GM19240 (cell line): ENCODE results near the gene AVL9.
"Not testable (repeated sequence)": the region's sequence is repeated elsewhere in the genome, so short reads cannot be mapped to it uniquely, and the experiment has no call there.

Experiments
- DNase-seq: peaks from one replicate; pipeline ENCODE4 v3.0.0; 2011; ENCODE audit warnings: low spot score; ENCODE audit not compliant: insufficient read length

Gene AVL9

DNA sequence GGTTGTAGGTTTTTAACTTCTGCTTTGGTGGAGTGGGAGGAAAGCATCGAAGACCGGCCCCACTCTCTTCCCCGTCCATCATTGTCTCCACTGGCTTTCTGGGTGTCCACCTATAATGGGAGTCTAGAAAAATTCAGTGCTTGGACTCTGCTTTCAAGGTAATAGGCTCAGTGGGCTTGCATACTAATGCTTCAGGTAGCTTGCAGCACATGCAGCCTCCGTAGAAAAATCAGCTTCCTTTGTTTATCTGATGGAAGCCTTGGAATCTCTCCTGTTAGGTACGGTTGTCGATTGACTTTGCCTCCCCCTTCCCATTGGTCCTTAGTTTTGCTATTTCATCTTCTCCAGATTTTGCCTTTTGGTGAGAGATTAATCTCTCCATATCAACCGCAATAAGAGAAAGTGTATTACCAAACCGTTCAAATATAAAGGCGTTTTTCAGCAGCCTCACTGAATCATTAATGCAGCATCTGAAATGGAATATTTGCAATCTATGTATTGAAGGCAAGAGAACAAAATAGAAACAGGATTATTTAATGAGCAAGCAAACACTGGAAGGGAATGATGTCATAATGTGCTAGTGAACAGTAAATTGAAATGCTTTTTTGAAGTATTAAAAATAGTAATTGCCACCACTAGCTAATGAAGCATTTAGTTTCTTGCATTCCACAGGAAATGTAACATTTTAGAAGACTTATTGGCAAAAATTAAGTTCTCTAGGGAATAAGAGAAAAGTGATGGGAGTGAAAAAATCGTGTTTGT is 944 bp downstream of the AVL9 start:
- no peak for DNase-seq

DNA sequence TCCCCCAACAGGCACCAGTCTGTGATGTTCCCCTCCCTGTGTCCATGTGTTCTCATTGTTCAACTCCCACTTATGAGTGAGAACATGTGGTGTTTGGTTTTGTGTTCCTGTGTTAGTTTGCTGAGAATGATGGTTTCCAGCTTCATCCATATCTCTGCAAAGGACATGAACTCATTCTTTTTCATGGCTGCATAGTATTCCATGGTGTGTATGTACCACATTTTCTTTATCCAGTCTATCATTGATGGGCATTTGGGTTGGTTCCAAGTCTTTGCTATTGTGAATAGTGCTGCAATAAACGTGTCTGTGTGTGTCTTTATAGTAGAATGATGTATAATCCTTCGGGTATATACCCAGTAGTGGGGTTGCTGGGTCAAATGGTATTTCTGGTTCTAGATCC is 4.5 kb downstream of the AVL9 start:
- not testable (repeated sequence) for DNase-seq

DNA sequence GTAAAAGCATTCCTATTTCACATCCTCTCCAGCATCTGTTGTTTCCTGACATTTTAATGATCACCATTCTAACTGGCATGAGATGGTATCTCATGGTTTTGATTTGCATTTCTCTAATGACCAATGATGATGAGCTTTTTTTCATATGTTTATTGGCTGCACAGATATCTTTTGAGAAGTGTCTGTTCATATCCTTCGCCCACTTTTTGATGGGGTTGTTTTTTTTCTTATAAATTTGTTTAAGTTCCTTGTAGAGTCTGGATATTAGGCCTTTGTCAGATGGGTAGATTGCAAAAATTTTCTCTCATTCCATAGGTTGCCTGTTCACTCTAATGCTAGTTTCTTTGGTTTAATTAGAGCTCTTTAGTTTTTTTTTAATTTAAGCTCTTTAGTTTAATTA is 4.9 kb downstream of the AVL9 start:
- DNase-seq = not testable (repeated sequence)

DNA sequence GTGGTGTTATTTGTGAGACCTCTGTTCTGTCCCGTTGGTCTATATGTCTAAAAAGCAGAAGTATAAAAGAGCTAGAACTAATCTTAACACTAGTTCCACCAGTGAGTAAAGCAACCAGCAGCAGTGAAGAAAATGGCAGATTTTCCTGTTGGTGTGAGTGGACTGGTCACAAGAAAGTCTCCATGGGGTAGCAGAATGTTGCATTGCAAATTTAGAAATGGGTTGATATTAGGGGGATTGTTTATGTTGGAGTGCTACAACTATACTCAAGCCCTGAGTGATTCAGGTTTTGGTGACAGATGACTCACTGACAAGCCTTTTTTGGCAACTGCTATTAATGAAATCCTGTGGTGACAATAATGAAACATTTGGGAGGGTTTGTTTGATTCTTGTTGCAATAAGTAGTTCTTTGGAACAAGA is 5.6 kb downstream of the AVL9 start:
- no peak for DNase-seq

DNA sequence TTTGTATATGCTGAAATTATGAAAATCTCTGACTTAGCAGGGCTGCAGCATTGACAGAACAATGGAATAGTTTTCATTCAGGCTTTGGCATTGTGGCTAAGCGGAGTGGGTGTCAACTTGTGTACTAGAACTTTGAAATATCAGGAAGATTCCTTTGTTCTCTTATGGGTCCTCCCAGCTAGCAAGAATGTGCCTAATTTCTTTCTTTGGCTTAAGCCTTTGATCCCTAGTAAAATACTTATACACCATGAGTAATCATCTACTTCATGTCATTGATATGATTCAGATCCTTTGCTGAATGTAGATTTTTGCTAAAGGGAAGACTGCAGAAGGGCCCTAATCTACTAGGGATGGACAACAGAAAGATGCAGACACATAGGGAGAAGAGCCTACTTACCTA is 6.2 kb downstream of the AVL9 start:
- DNase-seq = no peak

DNA sequence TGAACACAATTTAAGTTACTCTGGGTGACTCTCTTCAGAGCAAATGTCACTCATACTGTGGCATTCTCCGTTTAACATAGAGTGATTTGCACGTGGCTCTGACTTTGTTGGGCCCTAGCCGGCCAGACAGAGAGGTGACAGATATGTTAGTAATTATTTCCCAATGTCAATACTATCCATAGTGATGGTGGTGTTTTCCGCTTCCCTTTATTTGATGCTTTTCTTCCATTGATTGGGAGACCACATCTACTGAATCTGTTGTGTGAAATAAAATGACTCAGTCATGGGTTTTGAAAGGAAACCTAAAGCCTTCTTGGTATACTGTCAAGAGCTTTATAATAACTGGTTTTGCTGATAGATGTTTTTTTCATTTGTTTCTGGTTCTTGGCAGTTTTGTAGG is 7.4 kb downstream of the AVL9 start:
- no peak for DNase-seq

DNA sequence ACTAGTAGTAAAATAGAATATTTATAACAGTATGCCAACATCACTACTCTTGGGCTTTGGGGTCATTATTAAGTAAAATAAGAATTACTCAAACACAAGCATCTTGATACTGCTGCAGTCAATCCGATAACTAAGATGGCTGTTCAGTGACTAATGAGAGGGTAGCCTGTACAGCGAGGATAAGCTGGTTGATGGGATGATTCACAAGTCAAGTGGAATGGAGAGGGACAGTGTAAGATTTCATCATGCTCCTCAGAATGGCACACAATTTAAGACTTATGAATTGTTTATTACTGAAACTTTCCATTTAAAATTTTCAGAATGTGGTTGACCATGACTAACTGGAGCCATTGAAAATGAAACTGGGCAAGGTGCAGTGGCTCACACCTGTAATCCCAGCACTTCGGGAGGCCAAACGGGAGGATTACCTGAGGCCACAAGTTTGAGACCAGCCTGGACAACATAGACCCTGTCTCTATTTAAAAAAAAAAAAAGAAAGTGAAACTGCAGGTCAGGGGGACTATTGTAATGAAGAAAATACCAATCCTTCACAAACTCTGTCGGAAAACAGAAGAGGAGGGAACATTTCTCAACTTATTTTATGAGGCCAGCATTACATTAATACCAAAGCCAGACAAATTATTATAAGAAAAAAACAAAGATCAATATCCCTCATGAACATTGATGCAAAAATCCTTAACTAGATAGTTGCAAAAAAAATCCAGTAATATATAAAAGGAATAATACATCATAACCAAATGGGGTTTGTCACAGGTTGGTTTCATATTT is 11.2 kb downstream of the AVL9 start:
- DNase-seq = no peak

DNA sequence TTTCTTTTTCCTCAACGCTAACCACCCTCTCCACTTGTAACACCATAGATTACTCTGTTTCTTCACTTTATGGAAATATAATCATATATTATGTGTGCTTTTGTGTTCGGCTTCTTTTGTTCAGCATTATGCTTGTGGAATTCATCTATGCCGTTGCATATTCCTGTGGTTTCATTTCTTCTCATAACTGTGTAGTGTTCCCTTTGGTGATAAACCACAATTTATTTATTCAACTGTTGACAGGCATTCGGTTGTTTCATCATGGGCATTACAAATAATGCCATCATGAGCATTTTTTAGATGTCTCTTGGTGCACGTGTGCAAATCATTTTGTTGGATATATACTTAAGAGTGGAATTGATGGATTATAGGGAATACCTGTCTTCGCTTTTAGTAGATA is 12.1 kb downstream of the AVL9 start:
- DNase-seq = no peak

DNA sequence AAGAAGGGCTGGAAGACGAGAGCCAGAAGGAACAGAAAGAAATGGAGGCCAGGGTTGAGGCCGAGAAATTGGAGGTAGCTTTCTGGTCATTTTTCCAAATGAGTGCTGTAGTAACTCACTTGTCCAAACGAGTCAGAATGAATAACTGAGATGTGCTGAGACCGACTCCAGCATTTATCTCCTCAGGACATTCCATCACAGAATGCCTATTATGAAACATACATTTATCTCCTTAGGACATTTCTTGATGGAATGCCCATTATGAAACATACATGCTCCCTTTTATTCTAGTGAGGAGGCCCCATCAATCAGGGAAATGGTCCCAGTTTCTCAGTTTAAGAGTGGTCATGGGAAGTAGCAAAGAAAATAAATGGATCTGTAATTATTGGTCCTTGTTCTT is 16.5 kb downstream of the AVL9 start:
- DNase-seq = no peak

DNA sequence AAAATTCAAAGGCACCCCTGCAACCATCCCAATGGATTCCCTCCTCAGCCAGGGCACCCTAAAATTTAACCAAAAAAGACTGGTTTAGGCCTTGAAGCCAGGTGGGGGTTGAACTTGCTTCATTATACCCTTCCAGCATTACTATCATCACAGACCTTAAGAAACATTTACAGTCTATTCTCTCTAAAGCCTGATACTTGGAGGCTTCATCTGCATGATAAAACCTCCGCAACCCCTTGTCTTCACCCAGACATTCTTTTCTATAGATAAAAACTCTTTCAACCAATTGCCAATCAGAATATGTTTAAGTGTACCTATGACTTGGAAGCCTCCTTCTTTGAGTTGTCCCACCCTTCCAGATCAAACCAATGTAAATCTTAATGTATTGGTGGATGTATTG is 17.9 kb downstream of the AVL9 start:
- DNase-seq = no peak

DNA sequence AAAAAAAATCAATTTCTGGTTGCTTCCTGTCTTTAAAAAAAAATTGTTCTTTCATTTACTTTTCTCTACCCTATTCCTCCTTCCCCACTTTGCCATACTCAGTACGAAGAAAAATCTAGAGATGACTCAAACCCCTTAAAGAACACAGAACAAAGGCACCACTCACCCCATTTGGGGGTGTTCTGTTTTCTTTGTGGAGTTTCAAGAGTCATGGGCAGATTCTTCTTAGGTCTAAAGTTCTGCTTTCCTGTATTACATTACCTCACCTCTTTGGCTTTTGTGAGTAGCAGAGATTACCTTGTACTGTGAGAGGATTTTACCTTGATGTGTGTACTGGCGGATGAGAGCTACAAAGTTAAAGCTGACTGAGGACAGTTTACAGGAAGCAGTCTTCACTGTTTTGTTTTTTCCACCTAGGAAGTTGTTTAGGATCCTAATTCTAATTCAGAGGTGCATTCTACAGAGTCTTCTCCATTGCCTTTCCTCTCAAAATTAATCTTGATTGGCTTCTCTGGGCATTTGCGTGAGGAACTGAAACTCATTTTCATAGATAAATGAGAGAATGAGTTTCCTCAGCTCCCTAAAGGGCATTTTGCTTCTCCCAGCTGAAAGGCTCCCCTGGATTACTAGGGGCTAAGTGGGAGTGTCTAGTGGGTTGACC is 20.7 kb downstream of the AVL9 start:
- peak; percentile 23 for DNase-seq

DNA sequence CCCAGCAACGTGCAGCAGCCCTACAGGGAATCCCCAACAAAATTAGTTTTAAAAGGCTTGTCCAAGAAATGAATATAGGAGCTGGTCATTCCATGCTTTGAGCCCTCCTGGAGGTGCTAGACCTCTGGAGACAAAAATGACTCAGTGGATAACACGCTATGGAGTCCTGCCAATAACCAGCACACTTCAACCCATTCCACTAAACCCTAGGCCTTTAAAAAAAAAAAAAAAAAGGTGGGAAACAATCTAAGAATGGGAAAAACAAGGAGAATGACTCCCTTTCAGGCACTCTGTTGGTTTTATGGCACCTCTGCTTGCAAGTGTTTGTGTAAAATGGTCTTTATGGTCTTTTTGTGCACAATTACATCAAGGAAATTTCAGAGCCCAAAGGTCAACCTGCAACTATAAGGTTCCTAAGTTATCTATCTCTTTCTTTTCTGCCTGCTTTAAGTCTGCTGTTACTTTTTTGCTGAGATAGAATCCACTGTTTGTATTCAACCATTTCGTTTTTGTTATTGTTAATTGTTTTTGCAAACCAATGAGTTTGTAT is 21.3 kb downstream of the AVL9 start:
- DNase-seq = no peak

DNA sequence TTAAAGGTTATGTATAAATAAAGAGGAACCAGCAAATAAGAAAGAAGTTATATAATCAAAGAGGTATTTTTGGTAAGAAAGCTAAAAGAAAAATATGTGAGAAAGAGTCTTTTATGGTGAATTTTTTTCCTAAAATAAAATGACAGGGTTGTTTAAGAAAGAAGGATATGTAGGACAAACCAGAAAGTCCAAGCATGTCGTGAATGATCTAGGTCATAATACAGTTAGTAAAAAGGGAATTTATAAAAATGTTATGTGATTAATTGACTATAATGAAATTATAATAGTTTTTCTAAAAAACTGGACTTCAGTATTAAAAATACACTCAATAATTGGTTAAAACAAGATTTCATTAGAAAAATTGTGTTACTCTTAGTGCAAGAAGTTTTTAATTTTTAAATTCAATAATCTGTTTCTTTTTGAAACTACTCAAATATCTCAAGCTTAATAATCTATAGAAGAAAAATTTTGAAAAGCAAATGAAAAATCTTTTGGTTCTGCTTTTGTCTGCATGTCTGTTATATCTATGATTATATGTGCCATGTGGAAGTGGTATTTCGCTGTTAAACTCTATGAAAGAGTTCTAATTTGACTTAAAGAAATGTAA is 23.3 kb downstream of the AVL9 start:
- DNase-seq = no peak

DNA sequence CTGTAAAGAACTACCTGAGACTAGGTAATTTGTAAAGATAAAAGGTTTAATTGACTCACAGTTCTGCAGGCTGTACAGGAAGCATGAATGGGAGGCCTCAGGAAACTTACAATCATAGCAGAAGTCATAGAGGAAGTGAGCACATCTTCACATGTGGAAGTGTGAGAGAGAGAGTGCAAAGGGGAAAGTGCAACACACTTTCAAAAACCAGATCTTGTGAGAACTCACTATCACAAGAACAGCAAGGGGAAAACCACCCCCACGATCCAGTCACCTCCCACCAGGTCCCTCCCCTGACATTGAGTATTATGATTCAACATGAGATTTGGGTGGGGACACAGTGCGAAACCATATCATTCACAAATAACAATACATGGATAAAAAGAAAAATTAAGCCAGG is 24.5 kb downstream of the AVL9 start:
- no peak for DNase-seq

DNA sequence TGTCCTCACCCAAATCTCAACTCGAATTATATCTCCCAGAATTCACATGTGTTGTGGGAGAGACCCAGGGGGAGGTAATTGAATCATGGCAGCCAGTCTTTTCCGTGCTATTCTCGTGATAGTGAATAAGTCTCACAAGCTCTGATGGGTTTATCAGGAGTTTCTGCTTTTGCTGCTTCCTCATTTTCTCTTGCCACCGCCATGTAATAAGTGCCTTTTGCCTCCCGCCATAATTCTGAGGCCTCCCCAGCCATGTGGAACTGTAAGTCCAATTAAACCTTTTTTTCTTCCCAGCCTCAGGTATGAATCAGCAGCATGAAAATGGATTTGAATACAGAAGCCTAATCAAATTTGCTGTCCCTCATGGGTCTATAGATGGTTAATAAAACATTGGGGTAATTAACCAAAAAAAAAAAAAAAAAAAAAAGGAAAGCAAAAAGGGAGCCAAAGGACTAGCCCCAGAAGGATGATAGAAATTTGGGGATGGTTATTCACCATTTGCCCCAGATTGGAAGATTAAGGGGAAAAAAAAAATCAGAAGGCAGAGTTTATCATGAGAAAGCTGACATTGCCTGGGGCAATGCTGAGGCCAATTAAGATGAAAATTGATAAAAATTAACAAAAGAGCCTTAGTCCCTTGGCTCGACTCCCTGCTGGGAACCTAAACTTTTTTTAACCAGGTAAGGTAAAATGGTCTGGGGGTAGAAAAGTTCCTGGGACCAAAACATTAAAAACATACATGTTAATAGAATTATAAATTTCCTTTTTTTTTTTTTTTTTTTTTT is 27.6 kb downstream of the AVL9 start:
- DNase-seq = no peak

DNA sequence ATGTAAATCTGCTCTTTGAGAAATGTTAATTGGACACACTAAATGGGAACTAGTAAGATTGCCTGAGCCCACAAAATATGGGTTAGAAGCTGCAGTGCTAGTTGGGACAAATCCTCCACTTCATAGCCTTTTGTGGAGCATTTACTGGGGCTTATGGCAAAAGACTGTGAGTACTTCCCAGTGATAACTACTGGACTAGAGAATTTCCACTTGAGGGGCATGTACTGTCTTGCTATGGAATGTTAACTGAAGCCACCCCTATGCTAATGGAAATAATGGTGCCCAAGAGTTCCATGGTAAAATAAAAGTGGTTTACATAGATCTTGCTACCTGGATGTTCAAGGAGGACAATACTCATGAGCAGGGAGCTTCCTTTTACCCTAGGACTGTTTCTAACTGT is 29.3 kb downstream of the AVL9 start:
- no peak for DNase-seq

DNA sequence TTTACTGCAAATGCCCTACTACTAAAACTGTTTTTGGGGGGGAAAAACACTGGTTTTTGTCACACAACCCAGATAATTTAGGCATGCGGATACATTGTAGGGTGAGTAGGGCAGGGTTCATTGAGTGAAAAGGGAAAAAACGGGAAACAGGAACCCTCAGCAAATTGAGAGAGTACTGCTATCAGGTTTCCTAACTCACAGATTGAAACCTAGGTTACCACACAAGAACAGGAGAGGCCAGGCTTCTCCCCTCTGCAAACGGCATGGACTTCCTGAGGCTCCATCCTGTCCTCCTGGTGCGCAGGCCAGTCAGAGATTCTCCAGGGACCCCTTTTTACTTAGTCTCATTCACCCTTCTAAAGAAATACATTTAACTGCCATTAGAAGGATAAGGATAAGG is 30.6 kb downstream of the AVL9 start:
- DNase-seq = no peak

DNA sequence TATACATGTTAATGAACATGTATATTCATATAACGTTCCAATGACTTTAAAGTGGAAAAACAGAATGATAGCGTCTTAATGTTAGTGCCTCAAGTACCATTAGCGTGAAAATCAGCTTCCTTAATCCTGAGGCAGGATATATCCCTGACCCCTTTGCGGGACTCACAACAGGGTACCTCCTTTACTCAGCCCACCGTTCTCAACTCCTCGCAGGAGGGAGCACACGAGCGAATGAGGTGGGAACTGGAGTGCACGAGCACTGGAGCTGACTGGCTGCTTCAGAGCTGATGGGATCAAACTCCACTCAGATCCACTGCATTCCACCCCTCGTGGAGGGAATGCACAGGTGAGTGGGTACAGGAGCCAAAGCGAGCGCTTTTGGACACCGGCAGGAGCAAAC is 36.1 kb downstream of the AVL9 start:
- DNase-seq = no peak

DNA sequence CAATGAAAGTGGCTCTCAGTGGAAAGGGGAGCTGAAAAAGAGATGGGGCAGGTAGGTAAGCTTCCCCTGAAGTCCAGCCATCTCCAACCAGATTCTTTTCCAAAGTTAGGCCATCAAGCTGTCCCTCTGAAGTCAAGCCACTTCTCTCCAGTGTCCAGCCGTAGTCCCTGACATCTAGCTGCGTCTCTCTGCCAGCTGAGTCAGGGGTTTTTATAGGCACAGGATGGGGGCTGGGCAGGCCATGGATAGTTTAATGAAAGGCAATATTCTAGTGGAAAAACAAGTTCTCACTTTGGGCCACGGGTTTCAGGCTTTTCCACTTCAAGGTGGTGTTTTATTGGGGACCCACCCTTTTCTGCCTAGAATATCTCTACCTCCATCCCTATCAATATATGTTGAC is 36.8 kb downstream of the AVL9 start:
- DNase-seq = no peak

DNA sequence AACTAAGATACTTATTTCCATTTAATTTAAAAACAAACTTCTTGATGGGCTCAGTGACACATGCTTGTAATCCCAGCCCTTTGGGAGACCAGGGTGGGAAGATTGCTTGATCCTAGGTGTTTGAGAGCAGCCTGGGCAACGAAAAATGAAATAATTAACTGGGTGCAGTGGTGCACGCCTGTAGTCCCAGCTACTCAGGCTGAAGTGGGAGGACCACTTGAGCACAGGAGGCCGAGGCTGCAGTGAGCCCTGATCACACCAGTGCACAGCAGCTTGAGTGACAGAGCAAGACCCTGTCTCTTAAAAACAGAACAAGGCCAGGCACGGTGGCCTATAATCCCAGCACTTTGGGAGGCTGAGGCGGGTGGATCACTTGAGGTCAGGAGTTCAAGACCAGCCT is 37.4 kb downstream of the AVL9 start:
- DNase-seq = no peak
